ENCODE measurements around the gene GRM8. TPM values are rescaled to one million over a fixed set of nuclear protein-coding genes. Genes with fewer than 3 reads are reported as not detected.

The GRM8 gene
- total and polyA plus RNA-seq, 4 donors = 0.28 to 4.9 (median 2.8) TPM

DNA sequence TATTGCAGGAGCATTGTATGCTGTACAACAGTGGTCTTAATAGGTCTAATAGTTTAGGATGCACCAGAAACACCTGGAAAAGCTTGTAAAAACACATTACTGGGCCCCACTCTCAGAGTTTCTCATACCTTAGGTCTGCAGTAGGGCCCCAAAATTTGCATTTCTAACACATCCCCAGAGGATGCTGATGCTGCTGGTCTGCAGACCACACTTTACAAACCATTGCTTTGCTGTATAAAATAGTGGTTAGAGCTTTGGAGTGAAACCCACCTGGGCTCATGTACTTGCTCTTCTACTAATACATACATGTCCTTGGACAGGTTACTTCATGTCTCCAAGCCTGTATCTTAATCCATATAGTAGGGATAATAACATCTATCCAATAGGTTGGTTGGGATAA lies 279.7 kb downstream of the GRM8 start:
- Histone ChIP-seq H3K36me3 (ENCODE audit: control insufficient read depth in 4 of 4, insufficient read depth in 3 of 4, low read depth in 1 of 4, low read length in 3 of 4) (no peaks in the 10 kb centered on the region), H3K27me3 (ENCODE audit: control insufficient read depth in 4 of 4, insufficient read depth in 4 of 4, low read length in 3 of 4) (no peaks in the 10 kb centered on the region), H3K4me3 (ENCODE audit: low read depth in 1 of 3, low read length in 3 of 3) (no peak overlapping the region), H3K9ac (ENCODE audit: low read depth in 1 of 2, low read length in 2 of 2) (no peak overlapping the region), H3K27ac (ENCODE audit: low read depth in 1 of 2, low read length in 2 of 2) (no peak overlapping the region), H3K9me3 (ENCODE audit: control insufficient read depth in 4 of 4, low read length in 3 of 4) (no peaks in the 10 kb centered on the region), H3K4me1 (ENCODE audit: control insufficient read depth in 4 of 4, insufficient read depth in 4 of 4, low read length in 3 of 4) (no peaks in the 10 kb centered on the region)
- TF ChIP-seq TAF1 (conservative IDR thresholded peaks at IDR 0.05) (no peak), HNF4A (conservative IDR thresholded peaks at IDR 0.05) (no peak), JUND (IDR thresholded peaks at IDR 0.05) (no peak), EGR1 (IDR thresholded peaks at IDR 0.05; ENCODE audit: low read depth in 2 of 2) (no peak), FOXA2 (IDR thresholded peaks at IDR 0.05) (no peak), NR2F2 (IDR thresholded peaks at IDR 0.05) (no peak), FOXA1 (IDR thresholded peaks at IDR 0.05) (no peak), SP1 (IDR thresholded peaks at IDR 0.05) (no peak), RAD21 (IDR thresholded peaks at IDR 0.05) (no peak), RXRA (IDR thresholded peaks at IDR 0.05) (no peak)
- TF ChIP-seq, protein P1, sequence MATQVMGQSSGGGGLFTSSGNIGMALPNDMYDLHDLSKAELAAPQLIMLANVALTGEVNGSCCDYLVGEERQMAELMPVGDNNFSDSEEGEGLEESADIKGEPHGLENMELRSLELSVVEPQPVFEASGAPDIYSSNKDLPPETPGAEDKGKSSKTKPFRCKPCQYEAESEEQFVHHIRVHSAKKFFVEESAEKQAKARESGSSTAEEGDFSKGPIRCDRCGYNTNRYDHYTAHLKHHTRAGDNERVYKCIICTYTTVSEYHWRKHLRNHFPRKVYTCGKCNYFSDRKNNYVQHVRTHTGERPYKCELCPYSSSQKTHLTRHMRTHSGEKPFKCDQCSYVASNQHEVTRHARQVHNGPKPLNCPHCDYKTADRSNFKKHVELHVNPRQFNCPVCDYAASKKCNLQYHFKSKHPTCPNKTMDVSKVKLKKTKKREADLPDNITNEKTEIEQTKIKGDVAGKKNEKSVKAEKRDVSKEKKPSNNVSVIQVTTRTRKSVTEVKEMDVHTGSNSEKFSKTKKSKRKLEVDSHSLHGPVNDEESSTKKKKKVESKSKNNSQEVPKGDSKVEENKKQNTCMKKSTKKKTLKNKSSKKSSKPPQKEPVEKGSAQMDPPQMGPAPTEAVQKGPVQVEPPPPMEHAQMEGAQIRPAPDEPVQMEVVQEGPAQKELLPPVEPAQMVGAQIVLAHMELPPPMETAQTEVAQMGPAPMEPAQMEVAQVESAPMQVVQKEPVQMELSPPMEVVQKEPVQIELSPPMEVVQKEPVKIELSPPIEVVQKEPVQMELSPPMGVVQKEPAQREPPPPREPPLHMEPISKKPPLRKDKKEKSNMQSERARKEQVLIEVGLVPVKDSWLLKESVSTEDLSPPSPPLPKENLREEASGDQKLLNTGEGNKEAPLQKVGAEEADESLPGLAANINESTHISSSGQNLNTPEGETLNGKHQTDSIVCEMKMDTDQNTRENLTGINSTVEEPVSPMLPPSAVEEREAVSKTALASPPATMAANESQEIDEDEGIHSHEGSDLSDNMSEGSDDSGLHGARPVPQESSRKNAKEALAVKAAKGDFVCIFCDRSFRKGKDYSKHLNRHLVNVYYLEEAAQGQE (IDR thresholded peaks at IDR 0.05) = no peak
- TF ChIP-seq, protein P2, sequence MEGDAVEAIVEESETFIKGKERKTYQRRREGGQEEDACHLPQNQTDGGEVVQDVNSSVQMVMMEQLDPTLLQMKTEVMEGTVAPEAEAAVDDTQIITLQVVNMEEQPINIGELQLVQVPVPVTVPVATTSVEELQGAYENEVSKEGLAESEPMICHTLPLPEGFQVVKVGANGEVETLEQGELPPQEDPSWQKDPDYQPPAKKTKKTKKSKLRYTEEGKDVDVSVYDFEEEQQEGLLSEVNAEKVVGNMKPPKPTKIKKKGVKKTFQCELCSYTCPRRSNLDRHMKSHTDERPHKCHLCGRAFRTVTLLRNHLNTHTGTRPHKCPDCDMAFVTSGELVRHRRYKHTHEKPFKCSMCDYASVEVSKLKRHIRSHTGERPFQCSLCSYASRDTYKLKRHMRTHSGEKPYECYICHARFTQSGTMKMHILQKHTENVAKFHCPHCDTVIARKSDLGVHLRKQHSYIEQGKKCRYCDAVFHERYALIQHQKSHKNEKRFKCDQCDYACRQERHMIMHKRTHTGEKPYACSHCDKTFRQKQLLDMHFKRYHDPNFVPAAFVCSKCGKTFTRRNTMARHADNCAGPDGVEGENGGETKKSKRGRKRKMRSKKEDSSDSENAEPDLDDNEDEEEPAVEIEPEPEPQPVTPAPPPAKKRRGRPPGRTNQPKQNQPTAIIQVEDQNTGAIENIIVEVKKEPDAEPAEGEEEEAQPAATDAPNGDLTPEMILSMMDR (IDR thresholded peaks at IDR 0.05; ENCODE audit: low read depth, low read length, missing input control) = no peak
- TF ChIP-seq, protein P3, sequence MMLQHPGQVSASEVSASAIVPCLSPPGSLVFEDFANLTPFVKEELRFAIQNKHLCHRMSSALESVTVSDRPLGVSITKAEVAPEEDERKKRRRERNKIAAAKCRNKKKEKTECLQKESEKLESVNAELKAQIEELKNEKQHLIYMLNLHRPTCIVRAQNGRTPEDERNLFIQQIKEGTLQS (IDR thresholded peaks at IDR 0.05) = no peak
- TF ChIP-seq, protein P4, sequence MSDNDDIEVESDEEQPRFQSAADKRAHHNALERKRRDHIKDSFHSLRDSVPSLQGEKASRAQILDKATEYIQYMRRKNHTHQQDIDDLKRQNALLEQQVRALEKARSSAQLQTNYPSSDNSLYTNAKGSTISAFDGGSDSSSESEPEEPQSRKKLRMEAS (IDR thresholded peaks at IDR 0.05) = no peak
- DNase-seq (ENCODE audit: low spot score) = no peak

DNA sequence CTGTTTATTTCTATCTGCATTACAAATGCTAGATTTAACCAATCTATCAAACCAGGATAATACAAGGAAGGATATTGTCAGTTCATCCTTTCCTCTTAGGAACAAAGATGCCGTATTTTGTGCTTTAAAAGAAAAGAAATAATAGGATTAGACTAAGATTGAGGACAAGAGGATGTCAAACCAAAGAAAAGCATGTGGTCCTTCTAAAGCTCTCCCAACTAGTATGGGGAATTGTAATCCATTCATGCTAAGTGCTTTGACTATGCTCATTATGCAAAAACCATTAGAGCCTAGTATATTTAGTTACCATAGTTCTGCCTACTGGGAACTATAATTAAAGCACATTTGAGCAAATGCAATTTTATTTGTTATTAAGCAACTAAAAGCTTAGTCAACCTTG lies 280.2 kb downstream of the GRM8 start:
- H3K36me3 ChIP-seq (ENCODE audit: control insufficient read depth in 4 of 4, insufficient read depth in 3 of 4, low read depth in 1 of 4, low read length in 3 of 4) = no peaks in the 10 kb centered on the region
- H3K4me3 ChIP-seq (ENCODE audit: low read depth in 1 of 3, low read length in 3 of 3) = no peak overlapping the region
- H3K4me1 ChIP-seq (ENCODE audit: control insufficient read depth in 4 of 4, insufficient read depth in 4 of 4, low read length in 3 of 4) = no peaks in the 10 kb centered on the region
- no peaks in the 10 kb centered on the region for H3K9me3 ChIP-seq (ENCODE audit: control insufficient read depth in 4 of 4, low read length in 3 of 4)
- no peaks in the 10 kb centered on the region for H3K27me3 ChIP-seq (ENCODE audit: control insufficient read depth in 4 of 4, insufficient read depth in 4 of 4, low read length in 3 of 4)
- no peak for DNase-seq (ENCODE audit: low spot score)
- H3K9ac ChIP-seq (ENCODE audit: low read depth in 1 of 2, low read length in 2 of 2) = no peak overlapping the region
- H3K27ac ChIP-seq (ENCODE audit: low read depth in 1 of 2, low read length in 2 of 2) = no peak overlapping the region
- TF ChIP-seq, protein P2 (IDR thresholded peaks at IDR 0.05; ENCODE audit: low read depth, low read length, missing input control) = no peak
- TF ChIP-seq FOXA2 (IDR thresholded peaks at IDR 0.05) = no peak
- TF ChIP-seq, protein P5, sequence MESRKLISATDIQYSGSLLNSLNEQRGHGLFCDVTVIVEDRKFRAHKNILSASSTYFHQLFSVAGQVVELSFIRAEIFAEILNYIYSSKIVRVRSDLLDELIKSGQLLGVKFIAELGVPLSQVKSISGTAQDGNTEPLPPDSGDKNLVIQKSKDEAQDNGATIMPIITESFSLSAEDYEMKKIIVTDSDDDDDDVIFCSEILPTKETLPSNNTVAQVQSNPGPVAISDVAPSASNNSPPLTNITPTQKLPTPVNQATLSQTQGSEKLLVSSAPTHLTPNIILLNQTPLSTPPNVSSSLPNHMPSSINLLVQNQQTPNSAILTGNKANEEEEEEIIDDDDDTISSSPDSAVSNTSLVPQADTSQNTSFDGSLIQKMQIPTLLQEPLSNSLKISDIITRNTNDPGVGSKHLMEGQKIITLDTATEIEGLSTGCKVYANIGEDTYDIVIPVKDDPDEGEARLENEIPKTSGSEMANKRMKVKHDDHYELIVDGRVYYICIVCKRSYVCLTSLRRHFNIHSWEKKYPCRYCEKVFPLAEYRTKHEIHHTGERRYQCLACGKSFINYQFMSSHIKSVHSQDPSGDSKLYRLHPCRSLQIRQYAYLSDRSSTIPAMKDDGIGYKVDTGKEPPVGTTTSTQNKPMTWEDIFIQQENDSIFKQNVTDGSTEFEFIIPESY (IDR thresholded peaks at IDR 0.05) = no peak
- no peak for TF ChIP-seq HNF4A (conservative IDR thresholded peaks at IDR 0.05)
- TF ChIP-seq, protein P1 (IDR thresholded peaks at IDR 0.05) = no peak
- TF ChIP-seq HNF4G (IDR thresholded peaks at IDR 0.05) = no peak
- WGBS = 82% methylated on average over 1 of the region's 1 CpG
